HEK293 (cell line): Measurements from ENCODE around the gene CNNM1.

Source experiments
- REST ChIP-seq: fragments of 450-650 bp; formaldehyde crosslinking; IDR thresholded peaks from 2 replicates; pipeline ENCODE4 v1.5.1; 2016; ENCODE audit warnings: missing biosample characterization, missing genetic modification characterization
- SETDB1 ChIP-seq: IDR thresholded peaks from one replicate; pipeline ENCODE4 v1.6.1; 2017; ENCODE audit warnings: mild to moderate bottlenecking, low read length, moderate library complexity, mixed read lengths; ENCODE audit not compliant: insufficient read length
- ZNF133 ChIP-seq: fragments of 450-650 bp; formaldehyde crosslinking; IDR thresholded peaks from 2 replicates; pipeline ENCODE4 v1.5.1; 2016; ENCODE audit warnings: missing biosample characterization, missing genetic modification characterization
- ZNF449 ChIP-seq: fragments of 450-650 bp; formaldehyde crosslinking; IDR thresholded peaks from 2 replicates; pipeline ENCODE4 v1.5.1; 2017; ENCODE audit warnings: missing biosample characterization, mild to moderate bottlenecking, missing genetic modification characterization, moderate library complexity
- ZNF639 ChIP-seq: fragments of 450-650 bp; formaldehyde crosslinking; IDR thresholded peaks from 2 replicates; pipeline ENCODE4 v1.5.1; 2016; ENCODE audit warnings: missing biosample characterization, missing genetic modification characterization
- ZNF670 ChIP-seq: fragments of 450-650 bp; formaldehyde crosslinking; IDR thresholded peaks from 2 replicates; pipeline ENCODE4 v1.5.1; 2016; ENCODE audit warnings: missing biosample characterization, missing genetic modification characterization, low read depth
- ZNF707 ChIP-seq: fragments of 450-650 bp; formaldehyde crosslinking; IDR thresholded peaks from 2 replicates; pipeline ENCODE4 v1.5.1; 2016; ENCODE audit warnings: missing biosample characterization, missing genetic modification characterization
- ZNF76 ChIP-seq: fragments of 450-650 bp; formaldehyde crosslinking; IDR thresholded peaks from 2 replicates; pipeline ENCODE4; 2016; ENCODE audit warnings: low read depth, missing biosample characterization, missing genetic modification characterization, borderline replicate concordance
- TF ChIP-seq, protein P1 (sequence below): fragments of 450-650 bp; formaldehyde crosslinking; IDR thresholded peaks from 2 replicates; pipeline ENCODE4 v1.5.1; 2016; ENCODE audit warnings: missing biosample characterization, missing genetic modification characterization
- TF ChIP-seq, protein P2 (sequence below): fragments of 450-650 bp; formaldehyde crosslinking; IDR thresholded peaks from 2 replicates; pipeline ENCODE4 v1.5.1; 2016; ENCODE audit warnings: missing biosample characterization, missing genetic modification characterization

- TF ChIP-seq, protein P1, sequence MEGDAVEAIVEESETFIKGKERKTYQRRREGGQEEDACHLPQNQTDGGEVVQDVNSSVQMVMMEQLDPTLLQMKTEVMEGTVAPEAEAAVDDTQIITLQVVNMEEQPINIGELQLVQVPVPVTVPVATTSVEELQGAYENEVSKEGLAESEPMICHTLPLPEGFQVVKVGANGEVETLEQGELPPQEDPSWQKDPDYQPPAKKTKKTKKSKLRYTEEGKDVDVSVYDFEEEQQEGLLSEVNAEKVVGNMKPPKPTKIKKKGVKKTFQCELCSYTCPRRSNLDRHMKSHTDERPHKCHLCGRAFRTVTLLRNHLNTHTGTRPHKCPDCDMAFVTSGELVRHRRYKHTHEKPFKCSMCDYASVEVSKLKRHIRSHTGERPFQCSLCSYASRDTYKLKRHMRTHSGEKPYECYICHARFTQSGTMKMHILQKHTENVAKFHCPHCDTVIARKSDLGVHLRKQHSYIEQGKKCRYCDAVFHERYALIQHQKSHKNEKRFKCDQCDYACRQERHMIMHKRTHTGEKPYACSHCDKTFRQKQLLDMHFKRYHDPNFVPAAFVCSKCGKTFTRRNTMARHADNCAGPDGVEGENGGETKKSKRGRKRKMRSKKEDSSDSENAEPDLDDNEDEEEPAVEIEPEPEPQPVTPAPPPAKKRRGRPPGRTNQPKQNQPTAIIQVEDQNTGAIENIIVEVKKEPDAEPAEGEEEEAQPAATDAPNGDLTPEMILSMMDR (tag by site-specific recombination) = no peak
- TF ChIP-seq ZNF670 (tag by site-specific recombination) = no peak
- no peak for TF ChIP-seq ZNF76 (tag by site-specific recombination)
- TF ChIP-seq, protein P2, sequence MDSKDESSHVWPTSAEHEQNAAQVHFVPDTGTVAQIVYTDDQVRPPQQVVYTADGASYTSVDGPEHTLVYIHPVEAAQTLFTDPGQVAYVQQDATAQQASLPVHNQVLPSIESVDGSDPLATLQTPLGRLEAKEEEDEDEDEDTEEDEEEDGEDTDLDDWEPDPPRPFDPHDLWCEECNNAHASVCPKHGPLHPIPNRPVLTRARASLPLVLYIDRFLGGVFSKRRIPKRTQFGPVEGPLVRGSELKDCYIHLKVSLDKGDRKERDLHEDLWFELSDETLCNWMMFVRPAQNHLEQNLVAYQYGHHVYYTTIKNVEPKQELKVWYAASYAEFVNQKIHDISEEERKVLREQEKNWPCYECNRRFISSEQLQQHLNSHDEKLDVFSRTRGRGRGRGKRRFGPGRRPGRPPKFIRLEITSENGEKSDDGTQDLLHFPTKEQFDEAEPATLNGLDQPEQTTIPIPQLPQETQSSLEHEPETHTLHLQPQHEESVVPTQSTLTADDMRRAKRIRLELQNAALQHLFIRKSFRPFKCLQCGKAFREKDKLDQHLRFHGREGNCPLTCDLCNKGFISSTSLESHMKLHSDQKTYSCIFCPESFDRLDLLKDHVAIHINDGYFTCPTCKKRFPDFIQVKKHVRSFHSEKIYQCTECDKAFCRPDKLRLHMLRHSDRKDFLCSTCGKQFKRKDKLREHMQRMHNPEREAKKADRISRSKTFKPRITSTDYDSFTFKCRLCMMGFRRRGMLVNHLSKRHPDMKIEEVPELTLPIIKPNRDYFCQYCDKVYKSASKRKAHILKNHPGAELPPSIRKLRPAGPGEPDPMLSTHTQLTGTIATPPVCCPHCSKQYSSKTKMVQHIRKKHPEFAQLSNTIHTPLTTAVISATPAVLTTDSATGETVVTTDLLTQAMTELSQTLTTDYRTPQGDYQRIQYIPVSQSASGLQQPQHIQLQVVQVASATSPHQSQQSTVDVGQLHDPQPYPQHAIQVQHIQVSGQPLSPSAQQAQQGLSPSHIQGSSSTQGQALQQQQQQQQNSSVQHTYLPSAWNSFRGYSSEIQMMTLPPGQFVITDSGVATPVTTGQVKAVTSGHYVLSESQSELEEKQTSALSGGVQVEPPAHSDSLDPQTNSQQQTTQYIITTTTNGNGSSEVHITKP (tag by site-specific recombination) = no peak
- TF ChIP-seq ZNF707 = no peak
- TF ChIP-seq SETDB1 = no peak
- no peak for TF ChIP-seq ZNF449 (tag by site-specific recombination)
- TF ChIP-seq ZNF133 (tag by site-specific recombination) = no peak
- TF ChIP-seq ZNF639 = no peak
- TF ChIP-seq REST = no peak
These were observed 104.3 kb downstream of the CNNM1 start for GRCh38 chr10:99433378-99434020.
